Heart left ventricle (tissue), 16 donors: Measurements from ENCODE around the gene FGF6. TPM values are rescaled to one million over a fixed set of nuclear protein-coding genes. Genes with fewer than 3 reads are reported as not detected.
A peak's percentile ranks its signal among the peaks of the same experiment; 100 is the strongest.

Experiments used
- ATAC-seq, 4 donors: fragments of 200-7000 bp; cut with Tn5 transposase; one replicate each; pipeline ENCODE4 v1.9.1; 2020 to 2022; ENCODE audit warnings: moderate library complexity in 4 of 4, mild to moderate bottlenecking in 3 of 4, moderate number of reproducible peaks in 1 of 4
- DNase-seq, 5 donors: peaks; one replicate each; pipeline ENCODE4 v3.0.0-alpha.2; 2020
- H3K27ac ChIP-seq, 12 donors: fragments of 200-600 bp; sonication (generic) in 4 of 12; one replicate each; pipeline versions ENCODE4 v1.5.0 to v1.8.0; 2016 to 2022; ENCODE audit warnings: mild to moderate bottlenecking in 2 of 12
- H3K27me3 ChIP-seq, 9 donors: fragments of 200-600 bp; sonication (generic) in 2 of 9; one replicate each; pipeline versions ENCODE4 v1.5.1 to v1.8.0; 2016 to 2022; ENCODE audit warnings: mild to moderate bottlenecking in 3 of 9
- H3K36me3 ChIP-seq, 9 donors: fragments of 200-600 bp; sonication (generic) in 2 of 9; one replicate each; pipeline versions ENCODE4 v1.5.0 to v1.8.0; 2018 to 2022; ENCODE audit warnings: mild to moderate bottlenecking in 2 of 9
- H3K4me1 ChIP-seq, 12 donors: fragments of 200-600 bp; sonication (generic) in 4 of 12; one replicate each; pipeline versions ENCODE4 v1.5.0 to v1.8.0; 2016 to 2022; ENCODE audit warnings: mild to moderate bottlenecking in 3 of 12
- H3K4me3 ChIP-seq, 12 donors: fragments of 200-600 bp; sonication (generic) in 4 of 12; one replicate each; pipeline versions ENCODE4 v1.5.0 to v1.8.0; 2017 to 2022; ENCODE audit warnings: mild to moderate bottlenecking in 9 of 12, moderate library complexity in 4 of 12
- H3K9me3 ChIP-seq, 12 donors: fragments of 200-600 bp; sonication (generic) in 4 of 12; one replicate each; pipeline versions ENCODE4 v1.5.0 to v1.8.0; 2016 to 2022; ENCODE audit warnings: mild to moderate bottlenecking in 1 of 12
- CTCF ChIP-seq, 12 donors: fragments of 200-600 bp; sonication (generic) in 4 of 12; IDR thresholded peaks; one replicate each; pipeline versions ENCODE4 v1.5.0 to v1.8.0; 2018 to 2022; ENCODE audit warnings: antibody characterized with exemption in 12 of 12, mild to moderate bottlenecking in 5 of 12
- POLR2A ChIP-seq, 2 donors: fragments of 450-650 bp; IDR thresholded peaks; one replicate each; pipeline ENCODE4 v1.6.1; 2017; ENCODE audit warnings: antibody characterized with exemption in 2 of 2, mild to moderate bottlenecking in 2 of 2, moderate library complexity in 2 of 2
- WGBS, 4 donors: extraction: QIAGEN DNeasy Blood & Tissue Kit in 2 of 4; methylation state at CpG; one replicate each; pipeline versions ENCODE4 v1.1.5 to v1.1.7; 2013 to 2018; 5-methylcytosine and 5-hydroxymethylcytosine counted together
- intact Hi-C, 10 donors: fragments of 100-400 bp; cut with DNase I; formaldehyde crosslinking; loops; one replicate each; pipeline versions ENCODE4 v1.11.1 to v1.14.2; 2022
- polyA plus RNA-seq, 2 donors: library from polyadenylated mRNA; stranded (reverse); fragments of 200-250 nt; gene quantifications; one replicate each; pipeline ENCODE4 v1.2.3, GENCODE V29; 2013
- total RNA-seq, 9 donors: library from RNA; depleted of rRNA in 2 of 9; stranded (reverse); fragments of >200 nt in 2 of 9; fragmentation: NEBNext Ultra II Directional in 3 of 9; extraction: Animal tissue kit (Norgen Biotek cat#: 25700) in 3 of 9; gene quantifications; one replicate each; pipeline versions ENCODE4 v1.1.0 to v1.2.4, GENCODE V29; 2016 to 2023
- donor health status: ischemic (EF 13 %, LVEDD 7.1; RV severe dilation, severe dysfunction).
- donor health status: healthy with polysubstance abuse.
- donor health status: DM: no; HTN: yes; CAD: no.
- donor health status: DM: no; HTN: no; CAD: no.
- donor health status: ischemic (EF 25% LVEDD 6.9; RV normal size, moderate dysfunction).
- donor health status: ischemic (EF 25% LVEDD 5.7; RV mildly dilated, moderate dysfunction).
- donor health status: healthy.
- donor health status: DM: yes; HTN: yes; CAD: no.
- donor health status: ischemic (EF 35%, LVEDD 5.7; RV mildly dilated, moderate dysfunction).
- donor health status: nonischemic (EF 11% LVEDD 7.7; RV severe dilation, severe dysfunction).
- donor health status: DM: yes; HTN: yes; CAD: no.
- donor health status: PGD.
- donor health status: ischemic (EF 29% LVEDD 5.4; RV normal size, mild dysfunction).
- donor health status: nonischemic (EF 23%, LVEDD 6.1; RV moderate dilation, normal function).

The FGF6 gene
- total and polyA plus RNA-seq, 11 donors, result not detected

GRCh38 chr12:4454315-4454860 lies 8.8 kb upstream of the FGF6 start:
- H3K9me3 ChIP-seq, result peaks cover 0 to 9% (median 0%) of the 10 kb centered on the region in 12 donors
- no peaks in the 10 kb centered on the region for H3K36me3 ChIP-seq
- ATAC-seq, result no peak
- intact Hi-C loops, result no loop called here
- H3K27ac ChIP-seq, result no peak overlapping the region
- no peaks in the 10 kb centered on the region for H3K27me3 ChIP-seq
- no peak overlapping the region for H3K4me3 ChIP-seq
- DNase-seq, result no peak
- TF ChIP-seq POLR2A (IDR thresholded peaks at IDR 0.05), result no peak
- TF ChIP-seq CTCF (IDR thresholded peaks at IDR 0.05), result no peak
- peaks cover 0 to 11% (median 1%) of the 10 kb centered on the region in 12 donors for H3K4me1 ChIP-seq
- 87 to 93% (median 91%) methylated on average over 4 of the region's 4 CpGs for WGBS, 4 donors

GRCh38 chr12:4451694-4452093 lies 6.1 kb upstream of the FGF6 start:
- no peaks in the 10 kb centered on the region for H3K36me3 ChIP-seq
- H3K4me3 ChIP-seq, result no peak overlapping the region
- WGBS, 4 donors, result 80 to 85% (median 83%) methylated on average over 7 of the region's 7 CpGs
- ATAC-seq (no peak), DNase-seq (no peak)
- no peak overlapping the region for H3K27ac ChIP-seq
- H3K27me3 ChIP-seq, result no peaks in the 10 kb centered on the region
- H3K9me3 ChIP-seq, result peaks cover 0 to 9% (median 0%) of the 10 kb centered on the region in 12 donors
- TF ChIP-seq CTCF (IDR thresholded peaks at IDR 0.05) (no peak), POLR2A (IDR thresholded peaks at IDR 0.05) (no peak)
- intact Hi-C loops, result no loop called here
- peaks cover 0 to 11% (median 1%) of the 10 kb centered on the region in 12 donors for H3K4me1 ChIP-seq

- Histone ChIP-seq H3K27ac (peak overlapping the region in 1 of 12 donors; percentile 26), H3K27me3 (no peaks in the 10 kb centered on the region), H3K9me3 (peaks cover 0 to 9% (median 0%) of the 10 kb centered on the region in 12 donors), H3K4me3 (no peak overlapping the region), H3K36me3 (no peaks in the 10 kb centered on the region), H3K4me1 (peaks cover 0 to 11% (median 1%) of the 10 kb centered on the region in 12 donors)
- peak in 1 of 5 donors; percentile 31 for DNase-seq
- 58 to 65% (median 62%) methylated on average over 9 of the region's 9 CpGs for WGBS, 4 donors
- peak; percentile 73 to 91 (median 82) for ATAC-seq
- no peak for TF ChIP-seq POLR2A (IDR thresholded peaks at IDR 0.05)
- no peak for TF ChIP-seq CTCF (IDR thresholded peaks at IDR 0.05)
- intact Hi-C loops, result no loop called here
Observed at GRCh38 chr12:4450551-4451112, 5.0 kb upstream of the FGF6 start.

- Histone ChIP-seq H3K36me3 (no peaks in the 10 kb centered on the region), H3K27ac (no peak overlapping the region), H3K4me3 (no peak overlapping the region), H3K27me3 (no peaks in the 10 kb centered on the region), H3K4me1 (peaks cover 0 to 11% (median 1%) of the 10 kb centered on the region in 12 donors), H3K9me3 (peaks cover 0 to 9% (median 0%) of the 10 kb centered on the region in 12 donors)
- DNase-seq, result no peak
- ATAC-seq, result no peak
- TF ChIP-seq CTCF (IDR thresholded peaks at IDR 0.05), result no peak
- TF ChIP-seq POLR2A (IDR thresholded peaks at IDR 0.05), result no peak
- intact Hi-C loops, result no loop called here
- WGBS, 4 donors, result 42 to 60% (median 52%) methylated on average over 4 of the region's 4 CpGs
Observed at GRCh38 chr12:4449851-4450221, 4.2 kb upstream of the FGF6 start.
